ENCODE results near the gene NUDT3. TPM values are rescaled to one million over a fixed set of nuclear protein-coding genes. Genes with fewer than 3 reads are reported as not detected.

Gene NUDT3
- polyA plus RNA-seq, 2 of the 4 experiments (the other 2 are of a cell fraction) = 5.2 to 13.4 TPM

DNA sequence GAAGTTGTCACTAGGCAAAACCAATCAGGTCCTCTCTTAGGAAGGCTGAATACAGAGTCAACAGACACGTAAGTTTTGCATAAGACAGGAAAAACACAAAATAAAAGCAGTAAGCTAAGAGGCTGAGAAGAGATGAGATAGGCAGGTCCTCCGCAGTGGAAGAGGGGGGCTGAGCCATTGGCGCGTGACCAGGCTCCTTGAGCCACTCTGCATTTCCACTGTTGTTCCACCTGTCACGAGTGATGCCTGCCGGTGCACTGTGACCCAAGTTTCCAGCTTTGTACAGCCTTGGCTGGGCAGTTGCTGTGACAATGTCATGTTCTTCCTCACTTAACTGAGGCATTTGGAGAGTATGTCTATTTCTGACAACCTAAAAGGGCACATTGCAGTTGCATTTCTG lies 58.6 kb downstream of the NUDT3 start:
- TF ChIP-seq NFE2L2 (conservative IDR thresholded peaks at IDR 0.05; ENCODE audit: low read length) (no peak), ZFP36 (IDR thresholded peaks at IDR 0.05; ENCODE audit: borderline replicate concordance, partially characterized antibody) (no peak), GATA3 (IDR thresholded peaks at IDR 0.05; ENCODE audit: borderline replicate concordance) (no peak), FOXS1 (CRISPR knock-in tag; IDR thresholded peaks at IDR 0.05) (no peak), RFX5 (IDR thresholded peaks at IDR 0.05) (no peak), HOXB5 (CRISPR knock-in tag; IDR thresholded peaks at IDR 0.05) (no peak), EHMT2 (IDR thresholded peaks at IDR 0.05; ENCODE audit: low read depth) (no peak)
- TF ChIP-seq, protein P1, sequence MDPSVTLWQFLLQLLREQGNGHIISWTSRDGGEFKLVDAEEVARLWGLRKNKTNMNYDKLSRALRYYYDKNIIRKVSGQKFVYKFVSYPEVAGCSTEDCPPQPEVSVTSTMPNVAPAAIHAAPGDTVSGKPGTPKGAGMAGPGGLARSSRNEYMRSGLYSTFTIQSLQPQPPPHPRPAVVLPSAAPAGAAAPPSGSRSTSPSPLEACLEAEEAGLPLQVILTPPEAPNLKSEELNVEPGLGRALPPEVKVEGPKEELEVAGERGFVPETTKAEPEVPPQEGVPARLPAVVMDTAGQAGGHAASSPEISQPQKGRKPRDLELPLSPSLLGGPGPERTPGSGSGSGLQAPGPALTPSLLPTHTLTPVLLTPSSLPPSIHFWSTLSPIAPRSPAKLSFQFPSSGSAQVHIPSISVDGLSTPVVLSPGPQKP (IDR thresholded peaks at IDR 0.05; ENCODE audit: low read depth, low read length) = no peak
- TF ChIP-seq, protein P2, sequence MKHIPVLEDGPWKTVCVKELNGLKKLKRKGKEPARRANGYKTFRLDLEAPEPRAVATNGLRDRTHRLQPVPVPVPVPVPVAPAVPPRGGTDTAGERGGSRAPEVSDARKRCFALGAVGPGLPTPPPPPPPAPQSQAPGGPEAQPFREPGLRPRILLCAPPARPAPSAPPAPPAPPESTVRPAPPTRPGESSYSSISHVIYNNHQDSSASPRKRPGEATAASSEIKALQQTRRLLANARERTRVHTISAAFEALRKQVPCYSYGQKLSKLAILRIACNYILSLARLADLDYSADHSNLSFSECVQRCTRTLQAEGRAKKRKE (CRISPR knock-in tag; IDR thresholded peaks at IDR 0.05; ENCODE audit: low read depth) = no peak
- TF ChIP-seq, protein P3, sequence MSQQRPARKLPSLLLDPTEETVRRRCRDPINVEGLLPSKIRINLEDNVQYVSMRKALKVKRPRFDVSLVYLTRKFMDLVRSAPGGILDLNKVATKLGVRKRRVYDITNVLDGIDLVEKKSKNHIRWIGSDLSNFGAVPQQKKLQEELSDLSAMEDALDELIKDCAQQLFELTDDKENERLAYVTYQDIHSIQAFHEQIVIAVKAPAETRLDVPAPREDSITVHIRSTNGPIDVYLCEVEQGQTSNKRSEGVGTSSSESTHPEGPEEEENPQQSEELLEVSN (IDR thresholded peaks at IDR 0.05; ENCODE audit: borderline replicate concordance, low read depth) = no peak
- Histone ChIP-seq H3K4me2 (no peak overlapping the region), H3K4me3 (no peak overlapping the region), H3K4me1 (0 out of 3 replicates have a peak, but pooled peaks cover 2% of the 10 kb centered on the region), H3K9me3 (no peaks in the 10 kb centered on the region), H3K27ac (no peak overlapping the region)
- 86% methylated on average over 6 of the region's 6 CpGs for WGBS (ENCODE audit: missing lambda C conversion rate)
- ChIA-PET CTCF (interaction anchor here (1.2 kb wide), 1 partner anchor 138 kb away, joined by 3 read pairs; no protein-coding TSS in a partner anchor), POLR2A (no interaction called here)
- FAIRE-seq = no peak
- ATAC-seq = no peak
- no peak for DNase-seq (ENCODE audit: low read depth in 1 of 2, low spot score in 1 of 2)

DNA sequence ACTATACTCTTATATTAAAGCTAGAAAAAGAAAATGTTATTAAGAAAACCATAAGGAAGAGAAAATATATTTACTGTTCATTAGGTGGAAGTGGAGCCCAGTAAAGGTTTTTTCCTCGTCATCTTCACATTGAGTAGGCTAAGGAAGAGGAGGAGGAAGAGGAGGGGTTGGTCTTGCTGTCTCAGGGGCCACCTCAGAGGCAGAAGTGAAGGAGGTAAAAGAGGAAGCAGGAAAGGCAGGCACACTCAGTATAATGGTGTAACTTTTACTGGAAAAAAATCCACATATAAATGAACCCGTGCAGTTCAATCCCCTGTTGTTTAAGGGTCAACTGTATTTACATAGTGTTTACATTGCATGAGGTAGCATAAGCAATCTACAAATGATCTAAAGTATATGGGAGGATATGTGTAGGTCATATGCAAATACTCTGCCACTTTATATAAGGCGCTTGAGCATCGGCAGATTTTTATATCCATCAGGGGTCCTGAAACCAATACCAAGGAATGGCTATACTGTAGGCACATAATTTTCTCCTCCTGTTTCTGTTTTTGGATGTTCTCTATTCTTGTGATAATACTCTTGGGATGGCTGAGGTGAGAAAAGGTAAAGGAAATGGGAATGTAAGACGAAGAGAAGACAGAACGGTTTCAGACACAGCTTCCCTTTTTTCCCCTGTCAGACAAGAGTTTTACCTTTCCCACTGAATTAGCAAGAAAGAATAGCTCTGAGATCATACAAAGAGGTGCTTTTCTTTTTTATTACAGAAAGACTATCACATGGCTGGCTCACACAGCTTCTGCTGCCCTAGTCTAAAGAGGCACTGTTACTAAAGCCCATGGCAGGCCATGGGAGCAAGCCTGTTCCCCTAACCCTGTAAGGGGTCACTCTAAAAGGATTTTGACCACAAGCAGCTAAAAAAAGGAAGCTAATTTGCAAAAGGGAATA lies 59.9 kb downstream of the NUDT3 start:
- ATAC-seq (no peak), FAIRE-seq (no peak)
- 87% methylated on average over 6 of the region's 6 CpGs for WGBS (ENCODE audit: missing lambda C conversion rate)

More for the DNA sequence above, 59.9 kb downstream of the NUDT3 start:
- Histone ChIP-seq H3K9me3 (no peaks in the 10 kb centered on the region), H3K27ac (no peak overlapping the region), H3K4me1 (no peaks in the 10 kb centered on the region), H3K4me3 (no peak overlapping the region), H3K4me2 (no peak overlapping the region)
- no peak for DNase-seq (ENCODE audit: low read depth in 1 of 2, low spot score in 1 of 2)
- TF ChIP-seq GATA3 (IDR thresholded peaks at IDR 0.05; ENCODE audit: borderline replicate concordance) (no peak), FOSL2 (IDR thresholded peaks at IDR 0.05) (no peak), FOSL2 (CRISPR knock-in tag; IDR thresholded peaks at IDR 0.05) (no peak), EHMT2 (IDR thresholded peaks at IDR 0.05; ENCODE audit: low read depth) (no peak), MYC (IDR thresholded peaks at IDR 0.05; ENCODE audit: borderline replicate concordance, low read length) (no peak), HOXB13 (CRISPR knock-in tag; IDR thresholded peaks at IDR 0.05; ENCODE audit: low read depth) (no peak), EP300 (IDR thresholded peaks at IDR 0.05) (no peak), MAZ (IDR thresholded peaks at IDR 0.05; ENCODE audit: borderline replicate concordance, low read depth, low read length) (no peak), EHF (CRISPR knock-in tag; IDR thresholded peaks at IDR 0.05) (no peak), FOSB (CRISPR knock-in tag; IDR thresholded peaks at IDR 0.05) (no peak)
- TF ChIP-seq, protein P4, sequence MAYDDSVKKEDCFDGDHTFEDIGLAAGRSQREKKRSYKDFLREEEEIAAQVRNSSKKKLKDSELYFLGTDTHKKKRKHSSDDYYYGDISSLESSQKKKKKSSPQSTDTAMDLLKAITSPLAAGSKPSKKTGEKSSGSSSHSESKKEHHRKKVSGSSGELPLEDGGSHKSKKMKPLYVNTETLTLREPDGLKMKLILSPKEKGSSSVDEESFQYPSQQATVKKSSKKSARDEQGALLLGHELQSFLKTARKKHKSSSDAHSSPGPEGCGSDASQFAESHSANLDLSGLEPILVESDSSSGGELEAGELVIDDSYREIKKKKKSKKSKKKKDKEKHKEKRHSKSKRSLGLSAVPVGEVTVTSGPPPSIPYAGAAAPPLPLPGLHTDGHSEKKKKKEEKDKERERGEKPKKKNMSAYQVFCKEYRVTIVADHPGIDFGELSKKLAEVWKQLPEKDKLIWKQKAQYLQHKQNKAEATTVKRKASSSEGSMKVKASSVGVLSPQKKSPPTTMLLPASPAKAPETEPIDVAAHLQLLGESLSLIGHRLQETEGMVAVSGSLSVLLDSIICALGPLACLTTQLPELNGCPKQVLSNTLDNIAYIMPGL (CRISPR knock-in tag; IDR thresholded peaks at IDR 0.05; ENCODE audit: borderline replicate concordance) = no peak
- TF ChIP-seq, protein P5, sequence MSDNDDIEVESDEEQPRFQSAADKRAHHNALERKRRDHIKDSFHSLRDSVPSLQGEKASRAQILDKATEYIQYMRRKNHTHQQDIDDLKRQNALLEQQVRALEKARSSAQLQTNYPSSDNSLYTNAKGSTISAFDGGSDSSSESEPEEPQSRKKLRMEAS (IDR thresholded peaks at IDR 0.05) = no peak
- TF ChIP-seq, protein P6, sequence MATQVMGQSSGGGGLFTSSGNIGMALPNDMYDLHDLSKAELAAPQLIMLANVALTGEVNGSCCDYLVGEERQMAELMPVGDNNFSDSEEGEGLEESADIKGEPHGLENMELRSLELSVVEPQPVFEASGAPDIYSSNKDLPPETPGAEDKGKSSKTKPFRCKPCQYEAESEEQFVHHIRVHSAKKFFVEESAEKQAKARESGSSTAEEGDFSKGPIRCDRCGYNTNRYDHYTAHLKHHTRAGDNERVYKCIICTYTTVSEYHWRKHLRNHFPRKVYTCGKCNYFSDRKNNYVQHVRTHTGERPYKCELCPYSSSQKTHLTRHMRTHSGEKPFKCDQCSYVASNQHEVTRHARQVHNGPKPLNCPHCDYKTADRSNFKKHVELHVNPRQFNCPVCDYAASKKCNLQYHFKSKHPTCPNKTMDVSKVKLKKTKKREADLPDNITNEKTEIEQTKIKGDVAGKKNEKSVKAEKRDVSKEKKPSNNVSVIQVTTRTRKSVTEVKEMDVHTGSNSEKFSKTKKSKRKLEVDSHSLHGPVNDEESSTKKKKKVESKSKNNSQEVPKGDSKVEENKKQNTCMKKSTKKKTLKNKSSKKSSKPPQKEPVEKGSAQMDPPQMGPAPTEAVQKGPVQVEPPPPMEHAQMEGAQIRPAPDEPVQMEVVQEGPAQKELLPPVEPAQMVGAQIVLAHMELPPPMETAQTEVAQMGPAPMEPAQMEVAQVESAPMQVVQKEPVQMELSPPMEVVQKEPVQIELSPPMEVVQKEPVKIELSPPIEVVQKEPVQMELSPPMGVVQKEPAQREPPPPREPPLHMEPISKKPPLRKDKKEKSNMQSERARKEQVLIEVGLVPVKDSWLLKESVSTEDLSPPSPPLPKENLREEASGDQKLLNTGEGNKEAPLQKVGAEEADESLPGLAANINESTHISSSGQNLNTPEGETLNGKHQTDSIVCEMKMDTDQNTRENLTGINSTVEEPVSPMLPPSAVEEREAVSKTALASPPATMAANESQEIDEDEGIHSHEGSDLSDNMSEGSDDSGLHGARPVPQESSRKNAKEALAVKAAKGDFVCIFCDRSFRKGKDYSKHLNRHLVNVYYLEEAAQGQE (IDR thresholded peaks at IDR 0.05) = no peak
- TF ChIP-seq, protein P3 (IDR thresholded peaks at IDR 0.05; ENCODE audit: borderline replicate concordance, low read depth) = no peak
- TF ChIP-seq, protein P7, sequence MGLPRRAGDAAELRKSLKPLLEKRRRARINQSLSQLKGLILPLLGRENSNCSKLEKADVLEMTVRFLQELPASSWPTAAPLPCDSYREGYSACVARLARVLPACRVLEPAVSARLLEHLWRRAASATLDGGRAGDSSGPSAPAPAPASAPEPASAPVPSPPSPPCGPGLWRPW (IDR thresholded peaks at IDR 0.05) = no peak
- CTCF ChIA-PET = no interaction called here
- POLR2A ChIA-PET = no interaction called here

Data from A549 (cell line).